Fibroblast of lung (primary cell): ENCODE results near the gene POU2F2. TPM values are rescaled to one million over a fixed set of nuclear protein-coding genes. Genes with fewer than 3 reads are reported as not detected.

Source experiments
- DNase-seq, 2 donors: peaks; one replicate each; pipeline versions ENCODE4 v3.0.0 to v3.0.0-alpha.2; 2010; ENCODE audit warnings: low read depth in 2 of 2
- H2AFZ ChIP-seq: 2 replicates; pipeline ENCODE4 v1.5.1; 2012; ENCODE audit warnings: low read length, control low read depth, inconsistent platforms
- H3K27ac ChIP-seq: 2 replicates; pipeline ENCODE4 v1.5.1; 2011; ENCODE audit warnings: low read length, control low read depth; ENCODE audit not compliant: insufficient read depth
- H3K27me3 ChIP-seq: 2 replicates; pipeline ENCODE4 v1.5.1; 2011; ENCODE audit warnings: mild to moderate bottlenecking, low read length; ENCODE audit not compliant: control insufficient read depth, insufficient read depth
- H3K36me3 ChIP-seq: 2 replicates; pipeline ENCODE4 v1.5.1; 2011; ENCODE audit warnings: low read length; ENCODE audit not compliant: control insufficient read depth, insufficient read depth
- H3K4me1 ChIP-seq: 2 replicates; pipeline ENCODE4 v1.5.1; 2011; ENCODE audit warnings: low read length; ENCODE audit not compliant: control insufficient read depth, insufficient read depth; ENCODE audit errors: extremely low read depth
- H3K4me2 ChIP-seq: 2 replicates; pipeline ENCODE4 v1.5.1; 2011; ENCODE audit warnings: low read length, control low read depth; ENCODE audit not compliant: insufficient read depth; ENCODE audit errors: extremely low read depth
- H3K4me3 ChIP-seq, 4 experiments: fragments of 200-600 bp in 1 of 4; sonication (generic) in 1 of 4; replicated peaks in 1 of 4; 2 replicates each; pipeline ENCODE4 v1.5.1; 2011 to 2016; ENCODE audit warnings: low read length in 4 of 4, low read depth in 3 of 4, mild to moderate bottlenecking in 3 of 4, control low read depth in 2 of 4, inconsistent platforms in 1 of 4, mixed read lengths in 1 of 4; ENCODE audit not compliant: insufficient read depth in 1 of 4; ENCODE audit errors: control extremely low read depth in 1 of 4
- H3K79me2 ChIP-seq: 2 replicates; pipeline ENCODE4 v1.5.1; 2012; ENCODE audit warnings: mild to moderate bottlenecking, low read length, inconsistent platforms; ENCODE audit not compliant: control insufficient read depth, insufficient read depth
- H3K9ac ChIP-seq: 2 replicates; pipeline ENCODE4 v1.5.1; 2011; ENCODE audit warnings: mild to moderate bottlenecking, low read length, control low read depth; ENCODE audit not compliant: insufficient read depth
- H3K9me3 ChIP-seq: 2 replicates; pipeline ENCODE4 v1.5.1; 2012; ENCODE audit warnings: low read depth, low read length; ENCODE audit not compliant: control insufficient read depth, insufficient read depth
- H4K20me1 ChIP-seq: 2 replicates; pipeline ENCODE4 v1.5.1; 2011; ENCODE audit warnings: low read length; ENCODE audit not compliant: control insufficient read depth, insufficient read depth; ENCODE audit errors: extremely low read depth
- EZH2 ChIP-seq: IDR thresholded peaks from 2 replicates; pipeline ENCODE4 v1.5.1; 2012; ENCODE audit warnings: low read length, control low read depth, mild to moderate bottlenecking; ENCODE audit errors: missing control alignments
- polyA plus RNA-seq, 2 donors: library from polyadenylated mRNA; depleted of rRNA in 1 of 2; stranded (reverse) in 1 of 2; unstranded in 1 of 2; fragments of >200 nt; gene quantifications; 2 replicates each; pipeline ENCODE4 v1.2.1, GENCODE V29; 2011 to 2012; ENCODE audit warnings: missing spikeins in 1 of 2
- total RNA-seq: library from RNA; depleted of rRNA; stranded (reverse); fragments of >200 nt; gene quantifications from 2 replicates; pipeline ENCODE4 v1.2.1, GENCODE V29; 2014
- TF ChIP-seq, protein P1 (sequence below), 2 donors: IDR thresholded peaks in 1 of 2; conservative IDR thresholded peaks in 1 of 2; 1 replicate in 1 of 2; 2 replicates in 1 of 2; pipeline ENCODE4 v1.5.1; 2011 to 2012; ENCODE audit warnings: low read length in 2 of 2, control low read depth in 1 of 2, inconsistent platforms in 1 of 2, low read depth in 1 of 2, mild to moderate bottlenecking in 1 of 2

The POU2F2 gene
- total and polyA plus RNA-seq, 2 donors (not counting 1 experiment from before 2014, with no cell fraction given): 0.17 to 0.31 TPM

DNA sequence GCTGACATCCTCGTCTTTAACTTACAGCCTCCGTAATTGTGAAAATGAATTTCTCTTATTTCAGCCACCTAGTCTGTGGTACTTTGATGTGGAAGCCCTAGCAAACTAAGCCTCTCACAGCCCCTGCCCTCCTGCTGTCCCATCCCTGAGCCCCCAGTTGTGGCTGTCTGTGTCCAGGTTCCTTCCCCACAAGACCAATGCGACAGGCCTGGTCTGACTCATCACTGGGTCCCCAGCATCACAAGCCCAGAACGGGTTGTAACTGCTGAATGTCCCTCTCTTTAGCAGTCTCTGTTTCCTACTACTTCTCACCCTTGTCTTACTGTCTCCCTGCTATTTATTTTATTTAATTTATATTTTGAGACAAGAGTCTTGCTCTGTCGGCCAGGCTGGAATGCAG, 5.7 kb downstream of the POU2F2 start:
- H3K27me3 ChIP-seq: no peaks in the 10 kb centered on the region

GRCh38 chr19:42125536-42125935, 6.7 kb downstream of the POU2F2 start:
- H3K9ac ChIP-seq: no peak overlapping the region
- no peaks in the 10 kb centered on the region for H4K20me1 ChIP-seq
- no peaks in the 10 kb centered on the region for H3K36me3 ChIP-seq
- H2AFZ ChIP-seq: no peak overlapping the region
- peaks cover 22% of the 10 kb centered on the region for H3K4me1 ChIP-seq
- no peaks in the 10 kb centered on the region for H3K9me3 ChIP-seq
- H3K4me2 ChIP-seq: no peak overlapping the region
- TF ChIP-seq EZH2: no peak
- TF ChIP-seq, protein P1, sequence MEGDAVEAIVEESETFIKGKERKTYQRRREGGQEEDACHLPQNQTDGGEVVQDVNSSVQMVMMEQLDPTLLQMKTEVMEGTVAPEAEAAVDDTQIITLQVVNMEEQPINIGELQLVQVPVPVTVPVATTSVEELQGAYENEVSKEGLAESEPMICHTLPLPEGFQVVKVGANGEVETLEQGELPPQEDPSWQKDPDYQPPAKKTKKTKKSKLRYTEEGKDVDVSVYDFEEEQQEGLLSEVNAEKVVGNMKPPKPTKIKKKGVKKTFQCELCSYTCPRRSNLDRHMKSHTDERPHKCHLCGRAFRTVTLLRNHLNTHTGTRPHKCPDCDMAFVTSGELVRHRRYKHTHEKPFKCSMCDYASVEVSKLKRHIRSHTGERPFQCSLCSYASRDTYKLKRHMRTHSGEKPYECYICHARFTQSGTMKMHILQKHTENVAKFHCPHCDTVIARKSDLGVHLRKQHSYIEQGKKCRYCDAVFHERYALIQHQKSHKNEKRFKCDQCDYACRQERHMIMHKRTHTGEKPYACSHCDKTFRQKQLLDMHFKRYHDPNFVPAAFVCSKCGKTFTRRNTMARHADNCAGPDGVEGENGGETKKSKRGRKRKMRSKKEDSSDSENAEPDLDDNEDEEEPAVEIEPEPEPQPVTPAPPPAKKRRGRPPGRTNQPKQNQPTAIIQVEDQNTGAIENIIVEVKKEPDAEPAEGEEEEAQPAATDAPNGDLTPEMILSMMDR (conservative IDR thresholded peaks at IDR 0.05 in 1 of 2, IDR thresholded peaks at IDR 0.05 in 1 of 2; ENCODE audit: low read depth in 1 of 2, low read length in 2 of 2): no peak
- H3K27me3 ChIP-seq: no peaks in the 10 kb centered on the region
- no peak overlapping the region for H3K27ac ChIP-seq
- H3K4me3 ChIP-seq: no peak overlapping the region
- no peaks in the 10 kb centered on the region for H3K79me2 ChIP-seq
- no peak for DNase-seq

More for the DNA sequence above, 5.7 kb downstream of the POU2F2 start:
- no peak overlapping the region for H3K27ac ChIP-seq
- no peak overlapping the region for H2AFZ ChIP-seq
- H3K4me1 ChIP-seq: peaks cover 16% of the 10 kb centered on the region
- no peaks in the 10 kb centered on the region for H3K36me3 ChIP-seq
- DNase-seq: no peak
- no peaks in the 10 kb centered on the region for H3K9me3 ChIP-seq
- H3K79me2 ChIP-seq: no peaks in the 10 kb centered on the region
- H4K20me1 ChIP-seq: no peaks in the 10 kb centered on the region
- TF ChIP-seq, protein P1 (conservative IDR thresholded peaks at IDR 0.05 in 1 of 2, IDR thresholded peaks at IDR 0.05 in 1 of 2; ENCODE audit: low read depth in 1 of 2, low read length in 2 of 2): no peak
- TF ChIP-seq EZH2: no peak
- H3K4me3 ChIP-seq: no peak overlapping the region
- no peak overlapping the region for H3K4me2 ChIP-seq
- H3K9ac ChIP-seq: no peak overlapping the region

- H3K27ac ChIP-seq: no peak overlapping the region
- H4K20me1 ChIP-seq: no peaks in the 10 kb centered on the region
- TF ChIP-seq, protein P1 (conservative IDR thresholded peaks at IDR 0.05 in 1 of 2, IDR thresholded peaks at IDR 0.05 in 1 of 2; ENCODE audit: low read depth in 1 of 2, low read length in 2 of 2): no peak
- TF ChIP-seq EZH2: no peak
- no peak overlapping the region for H2AFZ ChIP-seq
- no peak overlapping the region for H3K4me2 ChIP-seq
- H3K9ac ChIP-seq: no peak overlapping the region
- peaks cover 12% of the 10 kb centered on the region for H3K4me1 ChIP-seq
- H3K79me2 ChIP-seq: no peaks in the 10 kb centered on the region
- DNase-seq: no peak
- no peaks in the 10 kb centered on the region for H3K36me3 ChIP-seq
- H3K27me3 ChIP-seq: no peaks in the 10 kb centered on the region
- H3K9me3 ChIP-seq: no peaks in the 10 kb centered on the region
- no peak overlapping the region for H3K4me3 ChIP-seq
Measured at GRCh38 chr19:42124386-42124901, 7.8 kb downstream of the POU2F2 start.
